OCI-LY7 (cell line): ENCODE data around the gene DPF3.

ENCODE experiments used
- EZH2phosphoT487 ChIP-seq: fragments of 200-600 bp; sonication (generic); IDR thresholded peaks from 2 replicates; pipeline ENCODE4 v1.6.1; 2018; ENCODE audit warnings: low read depth, borderline replicate concordance, mild to moderate bottlenecking, mixed run types, antibody characterized with exemption, low read length, moderate library complexity, mixed read lengths
- TF ChIP-seq, protein P1 (sequence below): fragments of 200-600 bp; sonication (generic); conservative IDR thresholded peaks from 2 replicates; pipeline ENCODE4 v1.5.1; 2014; ENCODE audit warnings: mild to moderate bottlenecking, antibody characterized with exemption, low read length, moderate library complexity, mixed read lengths

DNA sequence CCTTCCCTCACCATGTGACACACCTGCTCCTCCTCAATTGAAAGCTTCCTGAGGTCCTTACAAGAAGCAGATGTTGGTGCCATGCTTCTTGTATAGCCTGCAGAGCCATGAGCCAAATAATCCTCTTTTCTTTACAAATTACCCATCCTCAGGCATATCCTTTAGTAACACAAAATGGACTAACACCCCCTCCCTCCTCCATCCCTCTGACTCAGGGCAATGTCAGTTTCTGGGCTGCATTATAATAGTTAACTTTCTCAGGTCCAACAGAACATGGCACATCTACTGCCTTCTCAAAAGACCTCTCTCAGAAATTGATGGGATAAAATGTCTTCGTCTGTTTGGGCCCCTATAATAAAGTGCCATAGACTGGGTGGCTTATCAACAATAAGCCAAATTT is 287.0 kb downstream of the DPF3 start:
- TF ChIP-seq EZH2phosphoT487: no peak
- TF ChIP-seq, protein P1, sequence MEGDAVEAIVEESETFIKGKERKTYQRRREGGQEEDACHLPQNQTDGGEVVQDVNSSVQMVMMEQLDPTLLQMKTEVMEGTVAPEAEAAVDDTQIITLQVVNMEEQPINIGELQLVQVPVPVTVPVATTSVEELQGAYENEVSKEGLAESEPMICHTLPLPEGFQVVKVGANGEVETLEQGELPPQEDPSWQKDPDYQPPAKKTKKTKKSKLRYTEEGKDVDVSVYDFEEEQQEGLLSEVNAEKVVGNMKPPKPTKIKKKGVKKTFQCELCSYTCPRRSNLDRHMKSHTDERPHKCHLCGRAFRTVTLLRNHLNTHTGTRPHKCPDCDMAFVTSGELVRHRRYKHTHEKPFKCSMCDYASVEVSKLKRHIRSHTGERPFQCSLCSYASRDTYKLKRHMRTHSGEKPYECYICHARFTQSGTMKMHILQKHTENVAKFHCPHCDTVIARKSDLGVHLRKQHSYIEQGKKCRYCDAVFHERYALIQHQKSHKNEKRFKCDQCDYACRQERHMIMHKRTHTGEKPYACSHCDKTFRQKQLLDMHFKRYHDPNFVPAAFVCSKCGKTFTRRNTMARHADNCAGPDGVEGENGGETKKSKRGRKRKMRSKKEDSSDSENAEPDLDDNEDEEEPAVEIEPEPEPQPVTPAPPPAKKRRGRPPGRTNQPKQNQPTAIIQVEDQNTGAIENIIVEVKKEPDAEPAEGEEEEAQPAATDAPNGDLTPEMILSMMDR: no peak
